HepG2 (cell line): ENCODE measurements around the gene SSC4D.

Source experiments
- TF ChIP-seq, protein P1 (sequence below): sonication (generic); formaldehyde crosslinking; IDR thresholded peaks from 2 replicates; pipeline ENCODE4 v1.4.0; 2020; ENCODE audit warnings: missing genetic modification reagents
- TF ChIP-seq, protein P2 (sequence below): sonication (generic); formaldehyde crosslinking; IDR thresholded peaks from 2 replicates; pipeline ENCODE4 v1.5.0; 2020; ENCODE audit warnings: mild to moderate bottlenecking, missing genetic modification reagents, moderate library complexity

DNA sequence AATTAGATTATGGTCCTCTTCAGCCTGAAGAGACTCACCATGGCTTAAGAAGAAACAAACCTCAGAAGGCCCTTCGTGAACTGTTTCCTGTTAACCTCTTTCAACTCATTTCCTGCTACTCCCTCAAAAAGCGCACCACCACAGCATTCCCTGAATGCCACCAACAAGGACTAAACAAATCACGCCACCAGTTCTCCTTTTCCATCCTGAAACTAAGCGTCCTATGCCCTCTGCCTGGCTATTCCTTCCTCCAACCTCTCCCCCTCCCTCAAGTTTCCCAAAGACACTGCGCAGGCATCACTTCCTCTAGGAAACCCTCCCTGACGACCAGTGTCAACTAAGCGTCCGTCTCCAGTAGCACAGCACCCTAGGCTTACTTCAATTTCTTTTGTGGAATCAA is 62.7 kb downstream of the SSC4D start:
- TF ChIP-seq, protein P1, sequence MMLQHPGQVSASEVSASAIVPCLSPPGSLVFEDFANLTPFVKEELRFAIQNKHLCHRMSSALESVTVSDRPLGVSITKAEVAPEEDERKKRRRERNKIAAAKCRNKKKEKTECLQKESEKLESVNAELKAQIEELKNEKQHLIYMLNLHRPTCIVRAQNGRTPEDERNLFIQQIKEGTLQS (CRISPR knock-in tag) = no peak
- TF ChIP-seq, protein P2, sequence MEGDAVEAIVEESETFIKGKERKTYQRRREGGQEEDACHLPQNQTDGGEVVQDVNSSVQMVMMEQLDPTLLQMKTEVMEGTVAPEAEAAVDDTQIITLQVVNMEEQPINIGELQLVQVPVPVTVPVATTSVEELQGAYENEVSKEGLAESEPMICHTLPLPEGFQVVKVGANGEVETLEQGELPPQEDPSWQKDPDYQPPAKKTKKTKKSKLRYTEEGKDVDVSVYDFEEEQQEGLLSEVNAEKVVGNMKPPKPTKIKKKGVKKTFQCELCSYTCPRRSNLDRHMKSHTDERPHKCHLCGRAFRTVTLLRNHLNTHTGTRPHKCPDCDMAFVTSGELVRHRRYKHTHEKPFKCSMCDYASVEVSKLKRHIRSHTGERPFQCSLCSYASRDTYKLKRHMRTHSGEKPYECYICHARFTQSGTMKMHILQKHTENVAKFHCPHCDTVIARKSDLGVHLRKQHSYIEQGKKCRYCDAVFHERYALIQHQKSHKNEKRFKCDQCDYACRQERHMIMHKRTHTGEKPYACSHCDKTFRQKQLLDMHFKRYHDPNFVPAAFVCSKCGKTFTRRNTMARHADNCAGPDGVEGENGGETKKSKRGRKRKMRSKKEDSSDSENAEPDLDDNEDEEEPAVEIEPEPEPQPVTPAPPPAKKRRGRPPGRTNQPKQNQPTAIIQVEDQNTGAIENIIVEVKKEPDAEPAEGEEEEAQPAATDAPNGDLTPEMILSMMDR (CRISPR knock-in tag) = no peak
